ENCODE results near the gene TEX51.

The TEX51 gene

DNA sequence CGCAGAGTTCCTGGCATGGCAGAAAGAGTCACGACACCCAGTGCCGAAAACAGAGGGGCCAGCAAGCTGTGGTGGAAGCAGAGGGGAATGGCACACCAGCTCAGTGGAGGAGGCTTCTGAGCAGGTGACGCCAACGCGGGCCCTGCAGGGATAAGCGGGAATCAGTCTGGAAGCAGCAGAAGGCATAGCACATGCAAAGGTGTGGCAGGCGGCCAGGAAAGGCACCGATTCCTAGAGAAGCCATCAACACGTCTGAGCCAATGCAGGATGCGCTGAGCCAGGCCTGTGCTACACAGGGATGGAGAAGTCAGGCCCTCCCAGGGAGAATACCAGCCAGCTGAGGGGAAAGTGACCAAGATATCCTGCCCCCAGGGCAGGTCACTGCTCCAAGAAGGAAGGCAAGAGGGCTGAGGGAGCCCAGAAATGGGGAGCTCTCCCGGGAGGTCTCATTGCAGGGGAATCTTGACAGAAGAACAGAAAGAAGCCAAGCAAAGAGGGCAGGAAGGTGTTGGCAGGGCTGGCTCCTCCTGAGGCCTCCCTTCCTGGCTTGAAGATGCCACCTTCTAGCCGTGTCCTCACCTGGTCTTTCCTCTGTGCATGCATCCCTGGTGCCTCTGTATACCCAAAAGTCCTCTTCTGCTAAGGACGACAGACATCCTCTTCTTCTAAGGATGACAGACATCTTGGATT, 16.3 kb downstream of the TEX51 start:
- Histone ChIP-seq H3K4me1 (ENCODE audit: control insufficient read depth, insufficient read depth, low read length) (no peaks in the 10 kb centered on the region), H3K9me3 (ENCODE audit: control insufficient read depth, insufficient read depth, low read depth, low read length) (no peaks in the 10 kb centered on the region), H3K36me3 (ENCODE audit: control insufficient read depth in 2 of 2, insufficient read depth in 1 of 2, low read length in 2 of 2) (no peaks in the 10 kb centered on the region), H3K27ac (ENCODE audit: extremely low read depth, low read depth, low read length) (no peak overlapping the region), H3K4me3 (ENCODE audit: low read depth, low read length) (no peak overlapping the region)
- ChIA-PET CTCF (no interaction called here), POLR2A (no interaction called here)
- TF ChIP-seq ZNF624 (tag by site-specific recombination; IDR thresholded peaks at IDR 0.05) (no peak), ZNF16 (tag by site-specific recombination; IDR thresholded peaks at IDR 0.05; ENCODE audit: low read depth) (no peak), ZNF76 (tag by site-specific recombination; IDR thresholded peaks at IDR 0.05; ENCODE audit: borderline replicate concordance, low read depth) (no peak), ZNF549 (tag by site-specific recombination; IDR thresholded peaks at IDR 0.05) (no peak), ZNF621 (tag by site-specific recombination; IDR thresholded peaks at IDR 0.05) (no peak), ZBTB48 (tag by site-specific recombination; IDR thresholded peaks at IDR 0.05) (no peak), ZNF791 (tag by site-specific recombination; IDR thresholded peaks at IDR 0.05) (no peak), ZNF707 (tag by site-specific recombination; IDR thresholded peaks at IDR 0.05) (no peak)
- TF ChIP-seq, protein P1, sequence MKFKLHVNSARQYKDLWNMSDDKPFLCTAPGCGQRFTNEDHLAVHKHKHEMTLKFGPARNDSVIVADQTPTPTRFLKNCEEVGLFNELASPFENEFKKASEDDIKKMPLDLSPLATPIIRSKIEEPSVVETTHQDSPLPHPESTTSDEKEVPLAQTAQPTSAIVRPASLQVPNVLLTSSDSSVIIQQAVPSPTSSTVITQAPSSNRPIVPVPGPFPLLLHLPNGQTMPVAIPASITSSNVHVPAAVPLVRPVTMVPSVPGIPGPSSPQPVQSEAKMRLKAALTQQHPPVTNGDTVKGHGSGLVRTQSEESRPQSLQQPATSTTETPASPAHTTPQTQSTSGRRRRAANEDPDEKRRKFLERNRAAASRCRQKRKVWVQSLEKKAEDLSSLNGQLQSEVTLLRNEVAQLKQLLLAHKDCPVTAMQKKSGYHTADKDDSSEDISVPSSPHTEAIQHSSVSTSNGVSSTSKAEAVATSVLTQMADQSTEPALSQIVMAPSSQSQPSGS (tag by site-specific recombination; IDR thresholded peaks at IDR 0.05; ENCODE audit: low read depth) = no peak
- TF ChIP-seq, protein P2, sequence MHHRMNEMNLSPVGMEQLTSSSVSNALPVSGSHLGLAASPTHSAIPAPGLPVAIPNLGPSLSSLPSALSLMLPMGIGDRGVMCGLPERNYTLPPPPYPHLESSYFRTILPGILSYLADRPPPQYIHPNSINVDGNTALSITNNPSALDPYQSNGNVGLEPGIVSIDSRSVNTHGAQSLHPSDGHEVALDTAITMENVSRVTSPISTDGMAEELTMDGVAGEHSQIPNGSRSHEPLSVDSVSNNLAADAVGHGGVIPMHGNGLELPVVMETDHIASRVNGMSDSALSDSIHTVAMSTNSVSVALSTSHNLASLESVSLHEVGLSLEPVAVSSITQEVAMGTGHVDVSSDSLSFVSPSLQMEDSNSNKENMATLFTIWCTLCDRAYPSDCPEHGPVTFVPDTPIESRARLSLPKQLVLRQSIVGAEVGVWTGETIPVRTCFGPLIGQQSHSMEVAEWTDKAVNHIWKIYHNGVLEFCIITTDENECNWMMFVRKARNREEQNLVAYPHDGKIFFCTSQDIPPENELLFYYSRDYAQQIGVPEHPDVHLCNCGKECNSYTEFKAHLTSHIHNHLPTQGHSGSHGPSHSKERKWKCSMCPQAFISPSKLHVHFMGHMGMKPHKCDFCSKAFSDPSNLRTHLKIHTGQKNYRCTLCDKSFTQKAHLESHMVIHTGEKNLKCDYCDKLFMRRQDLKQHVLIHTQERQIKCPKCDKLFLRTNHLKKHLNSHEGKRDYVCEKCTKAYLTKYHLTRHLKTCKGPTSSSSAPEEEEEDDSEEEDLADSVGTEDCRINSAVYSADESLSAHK (tag by site-specific recombination; IDR thresholded peaks at IDR 0.05) = no peak
- TF ChIP-seq, protein P3, sequence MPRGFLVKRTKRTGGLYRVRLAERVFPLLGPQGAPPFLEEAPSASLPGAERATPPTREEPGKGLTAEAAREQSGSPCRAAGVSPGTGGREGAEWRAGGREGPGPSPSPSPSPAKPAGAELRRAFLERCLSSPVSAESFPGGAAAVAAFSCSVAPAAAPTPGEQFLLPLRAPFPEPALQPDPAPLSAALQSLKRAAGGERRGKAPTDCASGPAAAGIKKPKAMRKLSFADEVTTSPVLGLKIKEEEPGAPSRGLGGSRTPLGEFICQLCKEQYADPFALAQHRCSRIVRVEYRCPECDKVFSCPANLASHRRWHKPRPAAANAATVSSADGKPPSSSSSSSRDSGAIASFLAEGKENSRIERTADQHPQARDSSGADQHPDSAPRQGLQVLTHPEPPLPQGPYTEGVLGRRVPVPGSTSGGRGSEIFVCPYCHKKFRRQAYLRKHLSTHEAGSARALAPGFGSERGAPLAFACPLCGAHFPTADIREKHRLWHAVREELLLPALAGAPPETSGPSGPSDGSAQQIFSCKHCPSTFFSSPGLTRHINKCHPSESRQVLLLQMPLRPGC (tag by site-specific recombination; IDR thresholded peaks at IDR 0.05) = no peak

- Histone ChIP-seq H3K36me3 (ENCODE audit: control insufficient read depth in 2 of 2, insufficient read depth in 1 of 2, low read length in 2 of 2) (no peaks in the 10 kb centered on the region), H3K27ac (ENCODE audit: extremely low read depth, low read depth, low read length) (no peak overlapping the region), H3K9me3 (ENCODE audit: control insufficient read depth, insufficient read depth, low read depth, low read length) (no peaks in the 10 kb centered on the region), H3K4me1 (ENCODE audit: control insufficient read depth, insufficient read depth, low read length) (no peaks in the 10 kb centered on the region), H3K4me3 (ENCODE audit: low read depth, low read length) (no peak overlapping the region)
- CTCF ChIA-PET = no interaction called here
- POLR2A ChIA-PET = no interaction called here
- TF ChIP-seq ZIC2 (tag by site-specific recombination; IDR thresholded peaks at IDR 0.05) (no peak), ZNF174 (tag by site-specific recombination; IDR thresholded peaks at IDR 0.05) (no peak), ZNF423 (tag by site-specific recombination; IDR thresholded peaks at IDR 0.05) (no peak), ZNF518A (tag by site-specific recombination; conservative IDR thresholded peaks at IDR 0.05; ENCODE audit: low read depth) (no peak), ZBTB10 (tag by site-specific recombination; IDR thresholded peaks at IDR 0.05) (no peak), ZNF514 (tag by site-specific recombination; IDR thresholded peaks at IDR 0.05) (no peak), ELK4 (IDR thresholded peaks at IDR 0.05; ENCODE audit: borderline replicate concordance, low read depth, low read length) (no peak), ZNF37A (tag by site-specific recombination; IDR thresholded peaks at IDR 0.05) (no peak), HOXC10 (CRISPR knock-in tag; IDR thresholded peaks at IDR 0.05) (no peak), OVOL3 (tag by site-specific recombination; IDR thresholded peaks at IDR 0.05) (no peak)
These were observed 17.2 kb downstream of the TEX51 start for GRCh38 chr2:126915903-126916302.

Data from HEK293 (cell line).